Measurements from ENCODE around the gene SCD5.

SCD5 gene

DNA sequence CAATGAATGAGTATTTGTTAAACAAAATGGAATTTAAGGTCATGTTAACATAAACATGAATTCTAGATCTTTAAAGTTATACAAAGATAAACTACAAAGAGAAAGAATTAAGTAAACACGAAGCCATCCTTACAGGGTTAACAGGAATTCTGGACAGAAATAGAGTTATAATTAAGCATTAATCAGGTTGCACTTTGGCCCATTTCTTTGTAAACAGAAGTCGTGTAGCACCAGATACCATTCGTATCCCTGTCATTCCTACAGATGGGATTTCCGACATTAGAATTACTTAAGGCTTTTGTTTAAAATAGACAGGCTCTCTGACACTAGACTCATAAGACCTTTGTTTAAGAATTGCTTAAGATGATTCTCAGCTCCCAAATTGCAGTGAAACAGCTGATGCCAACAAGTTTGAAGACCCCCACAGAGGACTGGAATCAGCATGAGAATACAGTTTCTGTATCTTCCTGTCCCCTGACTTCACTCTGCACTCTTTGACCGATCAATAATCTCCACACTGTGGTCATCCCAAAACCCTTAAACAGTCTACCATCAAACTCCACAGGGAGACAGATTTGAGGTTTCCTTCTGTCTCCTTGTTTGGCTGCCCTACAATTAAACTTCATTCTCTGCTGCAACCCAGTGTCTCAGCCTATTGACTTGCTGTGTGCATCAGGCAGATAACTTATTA, 214.6 kb downstream of the SCD5 start:
- DNase-seq, result no peak

DNA sequence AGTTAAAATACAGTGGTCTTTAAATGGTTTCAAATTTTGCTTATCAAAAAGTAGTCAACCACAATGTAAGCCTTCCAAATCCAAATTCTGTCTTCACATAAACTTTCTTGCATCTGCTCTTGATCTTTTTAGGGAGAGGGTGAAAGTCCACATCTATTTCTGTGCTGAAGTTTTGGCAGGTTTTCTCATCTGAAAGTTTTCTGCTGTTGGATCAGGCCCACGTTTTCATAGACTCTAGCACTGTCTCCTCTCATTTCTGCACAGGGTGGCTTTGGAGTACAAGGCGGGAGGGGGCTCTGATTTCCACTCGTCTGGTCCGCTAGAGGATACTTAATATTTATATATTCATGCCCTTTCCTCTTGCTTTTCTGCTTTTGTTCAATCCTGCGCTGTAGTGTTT, 218.7 kb downstream of the SCD5 start:
- no peak for DNase-seq
